ENCODE measurements around the gene LDLRAD3. TPM values are rescaled to one million over a fixed set of nuclear protein-coding genes. Genes with fewer than 3 reads are reported as not detected.

Gene LDLRAD3
- polyA plus RNA-seq, 3 donors: 3.6 to 28.7 (median 7.0) TPM

GRCh38 chr11:36216061-36216615 lies 272.3 kb downstream of the LDLRAD3 start:
- WGBS, 3 donors: 88 to 94% (median 90%) methylated on average over 3 of the region's 3 CpGs

GRCh38 chr11:36218283-36218921 lies 274.5 kb downstream of the LDLRAD3 start:
- no peak overlapping the region for H3K27ac ChIP-seq (ENCODE audit: low read depth, low read length)
- 70 to 96% (median 92%) methylated on average over 4 of the region's 4 CpGs for WGBS, 3 donors

More at GRCh38 chr11:36216061-36216615, 272.3 kb downstream of the LDLRAD3 start:
- H3K27ac ChIP-seq (ENCODE audit: low read depth, low read length): no peak overlapping the region

GRCh38 chr11:36219996-36220395 lies 276.1 kb downstream of the LDLRAD3 start:
- H3K27ac ChIP-seq (ENCODE audit: low read depth, low read length): no peak overlapping the region

GRCh38 chr11:36222831-36223635 lies 279.2 kb downstream of the LDLRAD3 start:
- no peak overlapping the region for H3K27ac ChIP-seq (ENCODE audit: low read depth, low read length)
- 56 to 71% (median 62%) methylated on average over 14 of the region's 14 CpGs for WGBS, 3 donors

- WGBS, 3 donors: 62 to 80% (median 77%) methylated on average over 5 of the region's 5 CpGs
- no peak overlapping the region for H3K27ac ChIP-seq (ENCODE audit: low read depth, low read length)
Measured at GRCh38 chr11:36224209-36224882, 280.5 kb downstream of the LDLRAD3 start.

- WGBS, 3 donors: 97 to 99% (median 98%) methylated on average over 15 of the region's 15 CpGs
- H3K27ac ChIP-seq (ENCODE audit: low read depth, low read length): no peak overlapping the region
Measured at GRCh38 chr11:36227044-36227443, 283.2 kb downstream of the LDLRAD3 start.

GRCh38 chr11:36228689-36229088 lies 284.8 kb downstream of the LDLRAD3 start:
- no peak overlapping the region for H3K27ac ChIP-seq (ENCODE audit: low read depth, low read length)

GRCh38 chr11:36229091-36229705 lies 285.3 kb downstream of the LDLRAD3 start:
- no peak overlapping the region for H3K27ac ChIP-seq (ENCODE audit: low read depth, low read length)

More at GRCh38 chr11:36228689-36229088, 284.8 kb downstream of the LDLRAD3 start:
- WGBS, 3 donors: 94 to 96% (median 95%) methylated on average over 8 of the region's 8 CpGs

GRCh38 chr11:36230779-36231699 lies 287.2 kb downstream of the LDLRAD3 start:
- WGBS, 3 donors: 56 to 72% (median 67%) methylated on average over 11 of the region's 11 CpGs
- H3K27ac ChIP-seq (ENCODE audit: low read depth, low read length): no peak overlapping the region

More at GRCh38 chr11:36229091-36229705, 285.3 kb downstream of the LDLRAD3 start:
- 91 to 92% (median 92%) methylated on average over 12 of the region's 12 CpGs for WGBS, 3 donors

- WGBS, 3 donors: 44 to 77% (median 52%) methylated on average over 3 of the region's 3 CpGs
Measured at GRCh38 chr11:36233204-36233603, 289.3 kb downstream of the LDLRAD3 start.

GRCh38 chr11:36234825-36235224 lies 291.0 kb downstream of the LDLRAD3 start:
- WGBS, 3 donors: 95 to 98% (median 97%) methylated on average over 2 of the region's 2 CpGs
- H3K27ac ChIP-seq (ENCODE audit: low read depth, low read length): no peak overlapping the region

More at GRCh38 chr11:36233204-36233603, 289.3 kb downstream of the LDLRAD3 start:
- no peak overlapping the region for H3K27ac ChIP-seq (ENCODE audit: low read depth, low read length)

GRCh38 chr11:36235750-36236149 lies 291.9 kb downstream of the LDLRAD3 start:
- 46 to 100% (median 96%) methylated on average over 3 of the region's 3 CpGs for WGBS, 3 donors
- no peak overlapping the region for H3K27ac ChIP-seq (ENCODE audit: low read depth, low read length)

- no peak overlapping the region for H3K27ac ChIP-seq (ENCODE audit: low read depth, low read length)
Measured at GRCh38 chr11:36237391-36237790, 293.5 kb downstream of the LDLRAD3 start.

GRCh38 chr11:36238036-36238631 lies 294.3 kb downstream of the LDLRAD3 start:
- no peak overlapping the region for H3K27ac ChIP-seq (ENCODE audit: low read depth, low read length)

GRCh38 chr11:36238881-36239280 lies 295.0 kb downstream of the LDLRAD3 start:
- 86 to 89% (median 87%) methylated on average over 1 of the region's 1 CpG for WGBS, 3 donors
- no peak overlapping the region for H3K27ac ChIP-seq (ENCODE audit: low read depth, low read length)

- 90 to 95% (median 93%) methylated on average over 3 of the region's 3 CpGs for WGBS, 3 donors
- no peak overlapping the region for H3K27ac ChIP-seq (ENCODE audit: low read depth, low read length)
Measured at GRCh38 chr11:36239636-36240035, 295.8 kb downstream of the LDLRAD3 start.

GRCh38 chr11:36240173-36240572 lies 296.3 kb downstream of the LDLRAD3 start:
- H3K27ac ChIP-seq (ENCODE audit: low read depth, low read length): no peak overlapping the region
- WGBS, 3 donors: 71 to 80% (median 75%) methylated on average over 4 of the region's 4 CpGs
